Measurements from ENCODE around the gene ABHD5. TPM values are rescaled to one million over a fixed set of nuclear protein-coding genes. Genes with fewer than 3 reads are reported as not detected.

Gene ABHD5
- total RNA-seq, 4 donors from 2014 or later, result 12.4 to 50.6 (median 22.8) TPM

GRCh38 chr3:43685921-43686320, 4.8 kb upstream of the ABHD5 start:
- Histone ChIP-seq H3K4me3 (no peak overlapping the region), H3K27me3 (no peaks in the 10 kb centered on the region), H3K36me3 (no peaks in the 10 kb centered on the region), H3K9me3 (no peaks in the 10 kb centered on the region), H3K4me1 (no peaks in the 10 kb centered on the region), H3K27ac (no peak overlapping the region)
- no peak for DNase-seq
- no peak for TF ChIP-seq CTCF (IDR thresholded peaks at IDR 0.05)
- TF ChIP-seq POLR2A (IDR thresholded peaks at IDR 0.05), result no peak

DNA sequence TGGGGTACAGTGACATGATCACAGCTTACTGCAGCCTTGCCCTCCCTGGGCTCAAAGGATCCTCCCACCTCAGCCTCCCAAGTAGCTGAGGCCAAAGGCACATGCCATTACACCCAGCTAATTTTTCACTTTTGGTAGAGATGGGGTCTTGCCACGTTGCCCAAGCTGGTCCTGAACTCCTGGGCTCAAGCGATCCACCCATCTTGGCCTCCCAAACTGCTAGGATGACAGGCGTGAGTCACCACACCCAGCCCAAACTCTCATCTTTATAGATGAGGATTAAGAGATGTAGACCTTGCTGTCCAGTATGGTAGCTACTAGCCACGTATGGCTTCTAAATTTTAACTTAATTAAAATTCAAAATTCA, 4.4 kb upstream of the ABHD5 start:
- TF ChIP-seq CTCF (IDR thresholded peaks at IDR 0.05), result no peak
- TF ChIP-seq POLR2A (IDR thresholded peaks at IDR 0.05), result no peak
- DNase-seq, result no peak
- Histone ChIP-seq H3K27me3 (no peaks in the 10 kb centered on the region), H3K9me3 (no peaks in the 10 kb centered on the region), H3K4me1 (no peaks in the 10 kb centered on the region), H3K36me3 (no peaks in the 10 kb centered on the region), H3K27ac (no peak overlapping the region), H3K4me3 (no peak overlapping the region)

DNA sequence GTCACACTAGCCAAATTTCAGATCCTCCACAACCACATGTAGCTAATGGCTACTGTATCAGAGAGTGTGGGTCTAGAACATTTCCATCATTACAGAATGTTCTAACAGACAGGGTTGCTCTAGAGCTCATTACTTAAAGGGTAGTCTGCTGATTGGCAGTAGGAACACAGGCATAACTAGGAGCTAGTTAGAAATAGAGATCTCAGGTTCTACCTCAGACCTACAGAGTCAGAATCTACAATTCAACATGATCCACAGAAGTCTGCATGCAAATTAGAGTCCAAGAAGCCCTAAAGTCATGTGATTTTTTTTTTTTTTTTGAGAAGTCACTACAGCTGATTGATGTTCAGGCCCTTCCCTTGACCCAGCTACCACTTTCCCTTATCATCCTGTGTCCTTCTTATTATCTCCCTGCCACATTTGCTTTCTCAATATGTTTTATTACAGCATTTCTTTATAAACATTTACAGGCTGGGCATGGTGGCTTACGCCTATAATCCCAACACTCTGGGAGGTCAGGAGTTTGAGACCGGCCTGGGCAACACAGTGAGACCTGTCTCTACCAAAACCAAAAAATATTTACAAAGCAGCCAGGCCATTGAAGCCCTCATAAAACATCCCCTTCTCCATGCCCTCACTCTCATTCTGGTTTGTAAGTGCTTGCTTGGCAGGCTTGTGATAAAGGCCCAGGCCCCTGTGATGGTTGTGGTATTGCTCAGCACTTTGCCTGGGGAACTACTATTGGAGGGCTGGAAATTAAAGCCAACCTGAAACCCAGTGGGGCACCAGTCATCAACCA, 3.8 kb upstream of the ABHD5 start:
- H3K36me3 ChIP-seq, result no peaks in the 10 kb centered on the region
- no peak for DNase-seq
- H3K27me3 ChIP-seq, result no peaks in the 10 kb centered on the region
- H3K4me1 ChIP-seq, result peaks cover 0 to 4% (median 0%) of the 10 kb centered on the region in 4 donors
- no peak overlapping the region for H3K27ac ChIP-seq
- no peak for TF ChIP-seq CTCF (IDR thresholded peaks at IDR 0.05)
- TF ChIP-seq POLR2A (IDR thresholded peaks at IDR 0.05), result no peak
- H3K9me3 ChIP-seq, result no peaks in the 10 kb centered on the region
- H3K4me3 ChIP-seq, result no peak overlapping the region

DNA sequence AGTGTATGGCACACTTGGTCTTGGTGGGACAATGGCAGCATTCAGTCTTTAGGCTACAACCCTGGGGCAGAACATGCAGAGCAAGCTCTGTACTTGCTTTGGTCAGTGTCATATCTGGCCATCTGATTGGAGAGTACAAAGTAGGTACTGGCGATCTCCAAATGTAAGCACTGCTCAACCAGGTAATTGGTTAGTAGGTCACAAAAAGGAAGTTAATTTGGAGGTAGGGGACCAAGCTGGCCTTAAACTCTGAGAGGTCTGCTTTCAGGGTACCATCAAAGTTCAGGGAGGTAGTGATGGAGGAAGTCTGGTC, 3.3 kb upstream of the ABHD5 start:
- DNase-seq, result no peak
- H3K36me3 ChIP-seq, result no peaks in the 10 kb centered on the region
- no peak overlapping the region for H3K4me3 ChIP-seq
- H3K27ac ChIP-seq, result no peak overlapping the region
- peaks cover 0 to 9% (median 0%) of the 10 kb centered on the region in 4 donors for H3K4me1 ChIP-seq
- TF ChIP-seq CTCF (IDR thresholded peaks at IDR 0.05) (no peak), POLR2A (IDR thresholded peaks at IDR 0.05) (no peak)
- H3K9me3 ChIP-seq, result no peaks in the 10 kb centered on the region
- H3K27me3 ChIP-seq, result no peaks in the 10 kb centered on the region

DNA sequence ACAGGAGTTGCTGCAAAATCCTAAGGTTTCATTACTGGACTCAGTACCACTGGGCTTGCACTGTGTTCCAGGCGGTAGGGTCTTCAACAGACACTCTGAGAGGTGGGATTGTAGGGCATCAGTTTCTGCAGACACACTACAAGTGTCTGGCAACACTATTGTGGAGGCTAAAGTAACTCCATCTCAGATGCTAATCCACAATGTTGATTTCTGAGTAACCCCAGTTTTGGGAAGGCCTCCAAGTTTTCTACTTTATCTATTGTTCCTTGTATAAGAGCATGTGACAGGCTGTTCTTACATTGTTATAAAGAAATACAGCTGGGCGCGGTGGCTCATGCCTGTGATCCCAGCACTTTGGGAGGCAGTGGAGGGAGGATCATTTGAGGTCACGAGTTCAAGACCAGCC, 2.5 kb upstream of the ABHD5 start:
- H3K36me3 ChIP-seq, result no peaks in the 10 kb centered on the region
- H3K4me1 ChIP-seq, result peaks cover 0 to 14% (median 0%) of the 10 kb centered on the region in 4 donors
- TF ChIP-seq POLR2A (IDR thresholded peaks at IDR 0.05) (no peak), CTCF (IDR thresholded peaks at IDR 0.05) (no peak)
- no peaks in the 10 kb centered on the region for H3K9me3 ChIP-seq
- no peak for DNase-seq
- H3K27ac ChIP-seq, result no peak overlapping the region
- no peaks in the 10 kb centered on the region for H3K27me3 ChIP-seq
- no peak overlapping the region for H3K4me3 ChIP-seq

All from Peyer's patch (tissue), 4 donors.